Measurements from ENCODE around the gene BCL2A1.

DNA sequence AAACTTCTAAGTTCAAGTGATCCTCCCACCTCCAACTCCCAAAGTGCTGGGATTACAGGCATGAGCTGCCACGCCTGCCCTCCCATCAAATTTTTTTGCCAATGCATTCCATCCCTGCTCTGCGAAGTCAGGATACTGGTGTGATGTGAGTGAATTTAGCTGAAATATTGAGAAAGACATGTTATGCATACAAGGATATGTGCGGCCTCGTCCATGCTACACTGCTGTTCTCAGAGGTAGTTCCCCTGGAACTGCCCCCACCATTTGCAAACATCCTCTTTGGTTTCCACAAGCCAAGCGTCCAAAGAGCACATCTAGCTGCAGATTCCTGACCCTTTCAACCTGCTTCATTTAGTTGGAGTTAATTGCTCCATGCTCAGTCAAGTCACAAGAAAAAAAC lies 36.5 kb upstream of the BCL2A1 start:
- TF ChIP-seq POLR2AphosphoS5 (IDR thresholded peaks at IDR 0.05; ENCODE audit: low read depth, low read length): no peak
- no peak for TF ChIP-seq TAF1 (IDR thresholded peaks at IDR 0.05; ENCODE audit: borderline replicate concordance, insufficient read depth, low read length)

All from PFSK-1 (cell line).